Stomach (tissue), 4 donors: ENCODE measurements around the gene TNPO3.

Experiments used
- CTCF ChIP-seq, 7 experiments: fragments of 450-650 bp in 4 of 7; fragments of 200-600 bp in 3 of 7; sonication (generic) in 3 of 7; IDR thresholded peaks; one replicate each; pipeline ENCODE4 v1.5.1; 2016 to 2019; ENCODE audit warnings: antibody characterized with exemption in 7 of 7, control low read depth in 2 of 7, mild to moderate bottlenecking in 1 of 7
- EP300 ChIP-seq: sonication (generic); formaldehyde crosslinking; IDR thresholded peaks from one replicate; pipeline ENCODE4 v1.6.1; 2017; ENCODE audit warnings: antibody characterized with exemption
- POLR2AphosphoS5 ChIP-seq, 3 donors: sonication (generic); formaldehyde crosslinking; IDR thresholded peaks; one replicate each; pipeline ENCODE4 v1.6.1; 2016; ENCODE audit warnings: antibody characterized with exemption in 3 of 3

DNA sequence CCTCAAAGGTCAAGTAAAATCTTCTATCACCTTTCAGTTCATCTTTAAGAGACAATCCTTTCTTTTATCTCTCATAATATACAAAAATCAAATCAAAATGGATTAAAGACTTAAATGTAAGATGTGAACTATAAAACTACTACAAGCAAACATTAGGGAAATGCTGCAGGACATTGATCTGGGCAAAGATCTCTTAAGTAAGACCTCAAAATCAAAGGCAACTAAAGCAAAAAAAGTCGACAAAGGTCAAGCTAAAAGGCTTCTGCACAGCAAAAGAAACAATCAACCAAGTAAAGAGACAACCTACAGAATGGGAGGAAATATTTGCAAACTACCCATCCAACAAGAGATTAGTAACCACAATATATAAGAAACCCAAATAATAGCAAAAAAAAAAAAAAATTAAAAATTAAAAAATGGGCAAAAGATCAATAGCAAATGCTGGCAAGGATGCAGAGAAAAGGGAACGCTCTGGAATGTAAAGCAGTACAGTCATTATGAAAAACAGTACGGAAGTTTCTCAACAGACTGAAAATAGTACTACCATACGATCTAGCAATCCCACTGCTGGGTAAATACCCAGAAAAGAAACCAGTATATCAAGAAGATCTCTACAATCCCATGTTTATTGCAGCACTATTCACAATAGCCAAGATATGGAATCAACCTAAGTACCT lies 41.7 kb downstream of the TNPO3 start:
- TF ChIP-seq POLR2AphosphoS5 (IDR thresholded peaks at IDR 0.05): no peak
- no peak for TF ChIP-seq CTCF (IDR thresholded peaks at IDR 0.05)
- TF ChIP-seq EP300: no peak
